ENCODE data around the gene SNX24.
"Not testable (repeated sequence)": the region's sequence is repeated elsewhere in the genome, so short reads cannot be mapped to it uniquely, and the experiment has no call there.

The SNX24 gene, protein sequence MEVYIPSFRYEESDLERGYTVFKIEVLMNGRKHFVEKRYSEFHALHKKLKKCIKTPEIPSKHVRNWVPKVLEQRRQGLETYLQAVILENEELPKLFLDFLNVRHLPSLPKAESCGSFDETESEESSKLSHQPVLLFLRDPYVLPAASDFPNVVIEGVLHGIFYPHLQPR

DNA sequence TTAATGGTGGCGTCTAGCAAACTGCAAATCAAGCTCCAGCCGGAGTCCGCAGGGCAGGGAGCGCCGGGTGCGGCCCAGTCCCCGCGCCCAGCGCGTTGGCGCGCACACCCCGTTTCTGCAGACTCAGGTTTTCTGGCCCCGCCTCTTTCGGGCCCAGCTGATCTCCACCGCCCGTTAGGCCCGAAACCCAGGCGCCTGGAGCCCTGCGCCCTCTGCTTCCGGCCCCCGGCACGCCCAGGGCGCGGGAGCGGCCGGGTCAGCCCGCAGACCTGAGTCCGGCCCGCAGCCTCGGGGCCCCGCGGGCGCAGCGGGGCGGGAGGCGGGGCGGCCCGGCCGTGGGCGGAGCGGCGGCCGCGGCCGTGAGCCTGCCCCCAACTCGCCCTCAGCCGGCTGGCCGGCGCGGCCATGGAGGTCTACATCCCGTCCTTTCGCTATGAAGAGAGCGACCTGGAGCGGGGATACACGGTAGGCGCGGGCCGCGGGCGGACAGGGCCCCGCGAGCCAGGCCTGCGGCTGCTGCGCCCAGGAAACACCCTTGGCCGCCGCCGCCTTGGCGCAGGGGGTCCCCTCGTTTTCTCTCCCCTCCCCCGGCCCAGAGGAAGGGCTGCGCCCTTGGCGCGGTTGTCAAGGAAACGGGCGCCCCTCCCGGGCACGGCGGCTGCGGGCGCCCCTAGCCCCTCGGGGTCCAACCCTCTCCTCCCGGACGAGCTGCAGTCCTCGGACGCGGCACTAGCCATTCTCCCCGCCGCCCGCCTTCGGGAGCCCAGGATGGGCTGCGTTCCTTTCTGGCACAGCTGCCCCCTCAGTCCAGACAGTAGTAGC lies at the start of gene SNX24:
SNX24 (plus strand) TSS at position 385 of the 822 bp plus-strand sequence; CDS start at position 406, 21 bp downstream.
- in situ Hi-C loops (cut with HindIII; ENCODE audit: low sequenced_read_pairs), result no loop called here

DNA sequence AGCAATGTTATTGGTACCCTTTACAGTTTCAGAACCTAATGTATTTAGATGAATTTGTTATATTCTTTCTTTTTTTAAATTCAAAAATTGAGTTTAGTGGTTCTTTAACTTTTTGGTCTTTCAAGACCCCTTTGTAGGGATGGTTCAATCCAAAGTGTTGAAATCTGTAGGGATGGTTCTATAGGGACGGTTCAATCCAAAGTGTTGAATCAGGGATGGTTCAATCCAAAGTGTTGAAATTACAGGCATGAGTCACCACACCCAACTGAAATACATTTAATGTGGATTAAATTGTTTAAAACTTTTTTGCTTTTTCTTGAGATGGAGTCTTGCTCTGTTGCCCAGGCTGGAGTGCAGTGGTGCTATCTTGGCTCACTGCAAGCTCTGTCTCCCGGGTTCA lies 39.9 kb upstream of the SNX24 start:
- in situ Hi-C loops (cut with HindIII; ENCODE audit: low sequenced_read_pairs), result no loop called here

DNA sequence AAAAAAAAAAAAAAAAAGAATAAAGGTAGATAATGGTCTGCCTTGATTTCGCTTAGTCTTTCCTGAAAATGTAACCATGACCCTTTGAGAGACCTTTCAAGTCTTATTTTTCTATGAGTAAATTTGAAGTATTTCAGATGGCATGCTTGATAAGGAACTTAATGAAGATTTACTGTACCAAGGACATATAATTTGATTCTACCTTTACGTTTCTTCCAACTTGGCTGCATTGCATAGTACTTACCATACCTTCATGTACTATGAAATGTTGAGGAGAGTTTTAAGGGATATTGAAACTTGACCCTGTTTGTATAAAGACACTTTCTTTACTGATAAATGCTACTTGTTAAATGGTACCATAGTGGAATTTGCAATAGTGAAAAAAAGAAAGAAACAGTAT lies 35.0 kb upstream of the SNX24 start:
- in situ Hi-C loops (cut with HindIII; ENCODE audit: low sequenced_read_pairs), result no loop called here

DNA sequence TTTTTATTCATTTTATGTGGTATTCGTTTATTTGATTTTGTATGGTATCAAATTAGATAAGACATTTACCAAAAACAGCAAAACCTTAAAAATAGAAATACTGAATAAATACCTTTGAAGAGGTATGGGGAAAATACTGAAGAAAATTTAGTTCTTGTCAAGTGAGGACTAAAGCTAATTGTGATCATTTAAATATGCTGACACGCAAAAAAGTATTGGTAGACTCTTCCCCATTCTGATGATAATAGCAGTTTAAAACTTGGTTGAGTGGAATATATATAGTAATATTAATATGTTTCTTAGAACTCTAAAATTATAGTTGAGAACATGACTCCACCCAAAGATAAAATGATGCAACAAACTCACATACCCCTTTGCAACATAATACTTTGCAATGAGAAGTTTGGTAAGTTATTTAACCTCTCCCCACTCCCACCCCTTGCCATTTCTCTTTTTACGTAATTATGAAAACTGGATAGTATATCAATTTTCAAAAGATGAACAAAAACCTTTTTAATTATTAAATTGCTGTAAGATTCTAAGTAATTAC lies 30.1 kb upstream of the SNX24 start:
- in situ Hi-C loops (cut with HindIII; ENCODE audit: low sequenced_read_pairs), result no loop called here

DNA sequence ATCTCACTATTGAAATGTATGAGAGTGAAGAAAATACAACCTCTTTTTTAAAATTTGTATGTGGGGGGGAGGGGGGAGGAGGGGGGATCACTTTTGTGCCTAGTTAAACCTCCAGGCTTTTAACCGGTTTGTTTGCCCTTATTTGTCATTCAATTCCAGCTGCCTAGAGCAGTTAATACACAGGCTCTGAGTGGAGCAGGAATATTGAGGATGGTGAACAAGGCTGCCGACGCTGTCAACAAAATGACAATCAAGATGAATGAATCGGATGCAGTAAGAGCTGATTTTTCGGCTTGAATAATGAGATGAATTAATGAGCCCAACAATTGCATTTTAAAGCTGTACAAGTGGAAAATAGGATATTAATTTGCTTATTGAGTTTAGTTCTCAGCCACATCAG lies 28.7 kb upstream of the SNX24 start:
- in situ Hi-C loops (cut with HindIII; ENCODE audit: low sequenced_read_pairs), result no loop called here

DNA sequence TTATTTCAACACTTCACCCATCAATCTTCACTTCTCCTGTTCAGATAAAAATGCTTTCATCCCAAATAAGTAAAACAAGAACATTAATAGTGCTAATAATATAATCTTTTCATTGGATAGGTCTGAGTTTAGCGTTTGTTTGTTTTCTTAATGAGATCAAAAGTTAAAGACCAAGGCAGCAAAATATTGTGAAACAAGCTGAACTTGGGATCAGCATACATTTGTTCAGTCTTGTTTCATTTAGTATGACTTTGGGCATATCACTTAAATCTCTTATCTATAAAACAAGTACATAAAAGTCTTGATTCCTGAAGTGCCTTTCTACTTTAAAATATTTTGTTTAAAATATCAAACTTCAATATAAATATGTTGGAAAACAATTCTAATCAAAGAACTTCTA lies 13.4 kb upstream of the SNX24 start:
- in situ Hi-C loops (cut with HindIII; ENCODE audit: low sequenced_read_pairs), result no loop called here

DNA sequence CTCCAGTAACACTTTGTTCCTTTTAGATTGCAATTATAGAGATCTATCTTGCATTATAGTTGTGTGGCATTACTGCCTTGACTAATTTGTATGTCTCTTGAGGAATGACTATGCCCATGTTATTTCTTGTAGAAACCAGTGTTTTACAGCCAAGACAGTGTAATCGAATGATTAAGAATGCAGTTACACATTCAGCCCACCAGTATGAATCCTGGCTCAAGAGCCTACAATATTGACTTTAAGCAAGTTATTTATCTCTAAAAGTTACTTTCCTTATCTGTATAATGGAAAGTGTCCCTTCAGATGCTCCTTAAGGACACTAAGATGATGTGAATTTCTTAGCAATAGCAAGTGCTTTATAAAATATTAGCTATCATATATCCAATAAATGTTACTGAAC lies 9.7 kb upstream of the SNX24 start:
- in situ Hi-C loops (cut with HindIII; ENCODE audit: low sequenced_read_pairs), result no loop called here

DNA sequence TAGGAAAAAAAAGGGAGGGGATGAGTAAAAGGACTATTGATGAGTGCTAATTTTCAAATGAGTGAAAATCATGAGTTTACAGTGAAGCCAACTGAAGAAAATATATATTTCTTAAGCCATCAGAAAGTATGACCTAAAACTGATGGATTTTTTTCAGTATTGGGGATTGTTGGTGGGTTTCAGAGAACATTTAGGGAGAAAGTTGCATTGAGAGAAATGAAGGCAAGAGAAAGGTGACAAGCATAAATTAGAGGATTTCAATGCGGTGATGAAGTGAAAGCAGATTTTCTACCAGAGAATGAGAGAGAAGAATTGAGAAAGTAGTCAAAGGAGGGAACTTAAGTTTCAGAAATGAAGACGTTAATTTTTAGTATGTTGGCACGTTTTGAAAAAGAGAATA lies 8.5 kb upstream of the SNX24 start:
- in situ Hi-C loops (cut with HindIII; ENCODE audit: low sequenced_read_pairs), result no loop called here

DNA sequence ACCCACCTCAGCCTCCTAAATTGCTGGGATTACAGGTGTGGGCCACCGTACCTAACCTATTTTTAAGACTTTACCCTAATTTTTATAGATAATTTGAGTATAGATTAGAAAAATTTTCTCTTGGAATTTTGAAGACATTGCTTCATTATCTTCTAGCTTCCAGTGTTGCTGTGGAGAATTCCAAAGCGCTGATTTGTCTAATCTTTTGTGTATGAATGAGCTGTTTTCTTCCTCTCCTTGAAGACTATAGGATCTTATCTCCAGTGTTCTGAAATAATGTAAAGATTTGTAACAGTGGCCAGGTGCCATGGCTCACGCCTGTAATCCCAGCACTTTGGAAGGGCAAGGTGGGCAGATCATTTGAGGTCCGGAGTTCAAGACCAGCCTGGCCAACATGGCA lies 5.7 kb upstream of the SNX24 start:
- in situ Hi-C loops (cut with HindIII; ENCODE audit: low sequenced_read_pairs), result no loop called here

DNA sequence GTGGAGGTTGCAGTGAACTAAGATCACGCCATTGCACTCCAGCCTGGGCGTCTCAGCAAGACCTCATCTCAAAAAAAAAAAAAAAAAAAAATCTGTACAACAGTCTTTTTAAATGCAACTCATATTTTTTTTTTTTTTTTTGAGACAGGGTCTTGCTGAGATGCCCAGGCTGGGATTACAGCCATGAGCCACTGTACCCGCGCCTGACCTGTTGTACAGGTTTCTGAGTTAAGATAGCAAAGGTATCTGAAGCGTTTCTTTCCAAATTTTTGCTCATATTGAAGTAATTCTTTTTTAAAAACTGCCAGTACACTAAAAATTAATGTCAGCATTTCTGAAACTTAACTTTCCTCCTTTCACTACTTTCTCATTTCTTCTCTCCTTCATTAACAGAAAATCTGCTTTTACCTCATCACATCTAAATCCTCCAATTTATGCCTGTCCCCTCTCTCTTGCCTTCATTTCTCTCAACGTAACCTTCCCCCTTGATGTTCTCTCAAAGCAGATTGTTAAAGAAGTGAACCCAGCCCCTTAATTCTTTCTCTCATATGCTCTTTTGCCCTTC lies 3.3 kb upstream of the SNX24 start:
- in situ Hi-C loops (cut with HindIII; ENCODE audit: low sequenced_read_pairs), result no loop called here

DNA sequence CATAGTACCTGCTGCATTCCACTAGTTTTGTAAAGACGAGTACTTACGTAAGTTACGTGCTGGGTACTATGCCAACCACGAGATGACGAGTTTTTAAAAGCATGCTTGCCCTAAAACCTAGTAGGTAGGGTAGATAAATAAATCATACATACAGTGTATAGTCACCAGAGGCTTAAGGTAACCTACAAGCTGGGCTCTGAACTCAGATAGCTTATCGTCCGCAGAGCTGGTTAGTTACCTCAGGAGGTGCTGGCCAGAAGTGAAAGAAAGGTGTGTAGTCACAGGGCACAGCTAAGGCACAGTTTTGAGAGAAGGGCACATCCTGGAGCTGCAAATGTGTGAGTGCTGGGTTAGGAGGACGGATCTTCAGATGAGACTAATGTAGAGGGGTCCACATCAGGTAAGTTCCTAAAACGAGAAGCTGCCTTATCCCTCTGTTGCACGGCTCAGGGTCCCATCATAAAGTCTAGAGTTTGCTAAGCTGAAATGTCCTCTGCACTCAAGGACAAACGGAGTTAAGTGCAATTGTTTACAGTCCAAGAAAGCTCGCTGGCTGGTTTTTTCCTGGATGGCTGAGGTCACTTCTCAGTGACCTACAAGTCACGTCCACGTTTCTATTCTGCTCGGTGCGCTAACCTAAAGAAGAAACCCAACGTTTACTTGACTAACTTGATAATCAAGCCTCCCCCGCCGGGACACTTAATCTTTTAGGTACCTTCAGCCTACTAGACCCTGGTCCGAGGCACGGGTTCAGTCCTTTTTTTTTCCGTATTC lies 1.1 kb upstream of the SNX24 start:
- in situ Hi-C loops (cut with HindIII; ENCODE audit: low sequenced_read_pairs), result no loop called here

DNA sequence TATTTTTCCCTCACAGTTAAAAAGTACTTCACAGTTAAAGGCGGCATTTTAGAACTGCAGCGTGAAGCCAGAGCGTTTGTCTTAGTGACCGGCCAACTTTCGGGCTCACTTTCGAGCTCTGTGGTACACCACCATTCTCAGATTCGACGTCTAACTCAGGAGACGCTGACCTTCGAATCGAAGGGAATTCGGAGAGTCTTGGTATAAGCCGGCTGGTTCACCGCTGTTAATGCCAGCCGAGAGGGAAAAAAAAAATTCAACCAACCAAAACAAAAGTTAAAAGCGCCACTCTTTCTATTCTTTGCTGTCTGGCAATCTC lies 544 bp upstream of the SNX24 start:
- in situ Hi-C loops (cut with HindIII; ENCODE audit: low sequenced_read_pairs), result no loop called here

DNA sequence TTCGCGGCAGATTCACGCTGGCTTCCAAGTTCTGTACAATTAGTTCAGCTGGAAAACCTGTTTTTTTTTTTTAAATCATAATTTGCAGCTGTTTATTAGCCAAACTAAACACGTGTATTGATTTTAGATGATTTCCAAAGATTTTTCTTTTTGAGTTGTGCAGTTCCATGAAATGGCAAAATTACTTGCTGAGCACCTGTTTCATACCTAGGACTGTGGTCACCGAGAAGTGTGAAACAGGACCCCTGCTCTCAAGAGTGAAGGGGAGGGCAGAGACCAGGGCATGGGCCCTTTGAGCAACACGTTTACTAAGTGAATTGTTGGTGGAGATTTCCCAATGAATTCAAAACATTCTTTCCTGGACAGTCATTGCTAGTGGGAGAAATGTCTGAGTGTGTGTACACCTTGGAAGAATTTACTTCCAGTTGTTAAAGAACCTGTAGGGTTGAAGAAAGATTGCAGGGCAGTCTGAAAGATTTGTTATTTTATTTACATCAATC lies 688 bp downstream of the SNX24 start:
- in situ Hi-C loops (cut with HindIII; ENCODE audit: low sequenced_read_pairs), result no loop called here

DNA sequence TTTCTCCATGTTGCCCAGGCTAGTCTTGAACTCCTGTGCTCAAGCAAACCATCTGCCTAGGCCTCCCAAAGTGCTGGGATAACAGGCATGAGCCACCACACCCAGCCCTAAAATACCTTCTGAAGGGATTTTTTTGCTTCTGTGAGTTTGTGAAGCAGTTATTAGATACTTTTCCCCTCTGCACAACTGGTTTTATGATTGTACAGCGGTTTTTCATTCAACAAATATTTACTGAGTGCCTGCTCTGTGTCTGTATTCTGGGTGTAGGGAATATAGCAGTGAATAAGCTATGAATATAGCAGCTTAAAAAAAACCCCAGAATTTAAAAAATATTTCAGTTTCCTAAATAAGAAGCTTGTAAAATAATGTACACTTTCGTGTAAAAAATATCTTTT lies 2.3 kb downstream of the SNX24 start:
- in situ Hi-C loops (cut with HindIII; ENCODE audit: low sequenced_read_pairs), result no loop called here

DNA sequence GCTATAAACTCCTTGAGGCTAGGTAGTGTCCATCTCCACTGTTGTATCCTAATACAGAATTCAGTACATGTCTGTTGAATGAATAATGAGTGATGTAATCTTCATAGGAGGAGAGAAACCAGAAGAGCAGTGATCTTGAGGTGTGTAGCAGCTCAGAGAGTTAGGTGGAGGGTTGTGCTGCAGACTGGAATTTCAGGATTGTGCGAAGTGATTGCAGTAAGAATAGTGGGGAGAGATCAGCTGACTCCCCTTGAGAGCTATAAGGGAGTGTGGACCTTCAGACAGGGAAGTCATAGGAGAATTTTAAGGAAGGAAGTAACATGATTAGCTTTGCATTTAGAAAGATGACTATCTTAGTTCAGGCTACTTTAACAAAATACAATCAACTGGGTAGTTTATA lies 4.4 kb downstream of the SNX24 start:
- in situ Hi-C loops (cut with HindIII; ENCODE audit: low sequenced_read_pairs), result no loop called here

DNA sequence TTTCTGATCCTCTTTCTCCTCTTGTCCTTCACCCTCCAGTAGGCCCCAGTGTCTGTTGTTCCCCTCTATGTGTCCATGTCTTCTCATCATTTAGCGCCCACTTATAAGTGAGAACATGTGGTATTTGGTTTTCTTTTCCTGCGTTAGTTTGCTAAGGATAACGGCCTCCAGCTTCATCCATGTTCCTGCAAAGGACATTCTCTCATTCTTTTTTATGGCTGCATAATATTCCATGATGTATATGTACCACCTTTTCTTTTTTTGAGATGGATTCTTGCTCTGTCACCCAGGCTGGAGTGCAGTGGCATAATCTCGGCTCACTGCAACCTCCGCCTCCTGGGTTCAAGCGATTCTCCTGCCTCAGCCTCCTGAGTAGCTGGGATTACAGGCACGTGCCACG lies 12.1 kb downstream of the SNX24 start:
- in situ Hi-C loops (cut with HindIII; ENCODE audit: low sequenced_read_pairs), result not testable (repeated sequence)

DNA sequence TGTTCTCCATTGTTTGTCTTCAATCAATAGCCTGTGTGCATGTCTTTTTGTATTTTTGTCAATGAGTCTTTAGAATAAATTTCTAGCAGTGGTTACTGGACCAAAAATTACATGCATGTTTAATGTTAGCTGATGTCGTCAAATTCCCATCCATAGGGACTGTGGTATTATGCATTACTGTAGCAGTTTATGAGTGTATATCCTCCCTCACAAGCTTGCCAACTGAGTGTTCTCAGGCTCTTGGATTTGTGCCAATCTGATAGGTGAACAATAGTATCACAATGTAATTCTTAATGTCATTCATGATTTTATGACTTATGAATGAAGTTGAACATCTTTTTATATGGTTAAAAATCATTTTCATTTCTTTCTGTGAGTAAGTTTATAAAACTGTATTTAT lies 13.0 kb downstream of the SNX24 start:
- in situ Hi-C loops (cut with HindIII; ENCODE audit: low sequenced_read_pairs), result no loop called here

DNA sequence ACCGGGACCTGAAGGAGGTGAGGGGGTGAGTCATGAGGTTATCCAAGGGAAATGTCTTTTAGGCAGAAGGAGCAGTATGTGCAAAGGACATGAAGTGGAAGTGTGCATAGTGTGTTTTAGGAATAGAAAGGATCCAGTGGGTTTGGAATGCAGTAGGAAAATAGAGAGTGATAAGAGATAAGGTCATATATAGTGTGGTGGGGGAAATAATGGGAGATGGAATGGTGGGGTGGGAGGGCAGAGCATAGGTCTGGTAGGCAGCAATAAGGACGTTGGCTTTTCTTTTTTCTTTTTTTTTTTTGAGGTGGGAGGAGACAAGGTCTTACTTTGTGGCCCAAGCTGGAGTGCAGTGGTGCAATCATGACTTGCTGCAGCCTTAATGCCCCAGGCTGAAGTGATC lies 17.8 kb downstream of the SNX24 start:
- in situ Hi-C loops (cut with HindIII; ENCODE audit: low sequenced_read_pairs), result no loop called here

DNA sequence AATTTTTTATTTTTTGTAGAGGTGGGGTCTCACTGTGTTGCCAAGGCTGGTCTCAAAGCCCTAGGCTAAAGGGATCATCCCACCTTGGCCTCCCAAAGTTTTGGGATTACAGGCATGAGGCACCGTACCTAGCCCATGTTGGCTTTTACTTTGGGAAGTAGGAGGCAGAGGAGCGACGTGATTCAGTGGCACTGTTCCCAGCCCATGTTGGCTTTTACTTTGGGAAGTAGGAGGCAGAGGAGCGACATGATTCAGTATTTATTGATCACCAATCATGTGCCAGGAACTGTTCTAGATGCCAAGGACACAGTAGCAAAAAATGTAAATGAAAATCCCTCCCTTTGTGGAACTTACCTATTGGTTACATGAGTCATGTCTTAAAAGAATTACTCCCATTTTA lies 18.3 kb downstream of the SNX24 start:
- in situ Hi-C loops (cut with HindIII; ENCODE audit: low sequenced_read_pairs), result no loop called here

DNA sequence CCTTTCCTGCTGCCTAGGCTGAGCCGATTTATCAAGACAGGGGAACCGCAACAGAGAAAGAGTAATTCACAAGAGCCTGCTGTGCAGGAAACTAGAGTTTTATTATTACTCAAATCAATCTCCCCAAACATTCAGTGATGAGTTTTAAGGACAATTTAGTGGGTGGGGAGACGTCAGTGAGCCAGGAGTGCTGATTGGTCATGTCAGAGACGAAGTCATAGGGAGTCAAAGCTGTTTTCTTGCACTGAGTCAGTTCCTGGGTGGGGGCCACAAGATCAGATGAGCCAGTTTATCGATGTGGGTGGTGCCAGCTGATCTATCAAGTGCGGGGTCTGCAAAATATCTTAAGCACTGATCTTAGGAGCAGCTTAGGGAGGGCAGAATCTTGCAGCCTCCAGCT lies 19.0 kb downstream of the SNX24 start:
- in situ Hi-C loops (cut with HindIII; ENCODE audit: low sequenced_read_pairs), result no loop called here

DNA sequence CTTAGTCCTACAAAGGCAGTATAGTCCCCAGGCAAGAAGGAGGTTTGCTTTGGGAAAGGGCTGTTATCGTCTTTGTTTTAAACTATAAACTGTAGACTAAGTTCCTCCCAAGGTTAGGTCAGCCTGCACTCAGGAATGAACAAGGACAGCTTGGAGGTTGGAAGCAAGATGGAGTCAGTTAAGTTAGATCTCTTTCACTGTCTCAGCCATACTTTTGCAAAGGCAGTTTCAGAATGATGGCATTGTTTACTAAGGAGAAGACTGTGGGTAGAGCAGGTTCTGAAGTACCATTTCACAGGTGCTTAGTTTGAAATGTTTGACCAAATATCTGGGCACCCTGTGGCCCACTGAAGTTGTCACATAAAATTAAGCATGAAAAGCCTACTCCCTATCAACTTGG lies 19.4 kb downstream of the SNX24 start:
- in situ Hi-C loops (cut with HindIII; ENCODE audit: low sequenced_read_pairs), result no loop called here

Measured in DLD1 (cell line).